Measurements from ENCODE around the gene ZNF496.

The ZNF496 gene

DNA sequence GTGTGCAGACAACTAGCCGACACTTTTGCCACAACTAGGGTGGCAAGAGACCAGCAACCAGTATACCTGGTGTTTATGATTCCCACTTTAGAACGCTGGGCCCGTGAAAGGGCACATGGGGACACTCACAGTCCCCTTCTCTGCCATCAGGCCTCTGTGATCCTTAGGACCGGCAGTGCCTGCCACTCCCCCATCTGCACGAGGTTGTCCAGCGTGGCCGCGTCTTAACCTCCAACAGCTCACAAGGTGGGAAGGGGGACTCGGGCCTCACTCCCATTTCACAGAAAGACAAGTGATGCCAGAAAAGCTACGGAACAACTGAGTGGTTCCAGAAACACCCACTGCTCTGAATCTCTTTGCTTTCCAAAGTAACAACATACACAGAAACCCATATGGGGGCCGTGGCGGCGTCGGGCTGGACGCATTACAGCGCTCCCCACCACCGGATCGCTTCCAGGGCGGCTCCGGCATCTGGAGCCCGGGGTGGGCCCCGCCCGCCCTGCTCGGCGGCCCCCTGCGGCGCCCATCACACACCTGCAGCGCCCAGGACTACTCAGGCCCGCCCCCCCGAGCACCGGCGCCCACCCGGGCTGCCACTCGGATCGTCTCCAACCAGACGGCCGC lies 1.0 kb downstream of the ZNF496 start:
- Histone ChIP-seq H3K9me3 (no peaks in the 10 kb centered on the region), H3K9ac (peak overlapping the region; percentile 99), H3K36me3 (peaks cover 42% of the 10 kb centered on the region), H3K4me3 (peak overlapping the region; percentile 99), H3K4me2 (peak overlapping the region; percentile 96), H3K27me3 (no peaks in the 10 kb centered on the region), H3K27ac (peak overlapping the region; percentile 98), H3K4me1 (peaks cover 58% of the 10 kb centered on the region), H4K20me1 (peaks cover 31% of the 10 kb centered on the region)
- no peak for TF ChIP-seq Cebpa-rat (IDR thresholded peaks at IDR 0.05)

DNA sequence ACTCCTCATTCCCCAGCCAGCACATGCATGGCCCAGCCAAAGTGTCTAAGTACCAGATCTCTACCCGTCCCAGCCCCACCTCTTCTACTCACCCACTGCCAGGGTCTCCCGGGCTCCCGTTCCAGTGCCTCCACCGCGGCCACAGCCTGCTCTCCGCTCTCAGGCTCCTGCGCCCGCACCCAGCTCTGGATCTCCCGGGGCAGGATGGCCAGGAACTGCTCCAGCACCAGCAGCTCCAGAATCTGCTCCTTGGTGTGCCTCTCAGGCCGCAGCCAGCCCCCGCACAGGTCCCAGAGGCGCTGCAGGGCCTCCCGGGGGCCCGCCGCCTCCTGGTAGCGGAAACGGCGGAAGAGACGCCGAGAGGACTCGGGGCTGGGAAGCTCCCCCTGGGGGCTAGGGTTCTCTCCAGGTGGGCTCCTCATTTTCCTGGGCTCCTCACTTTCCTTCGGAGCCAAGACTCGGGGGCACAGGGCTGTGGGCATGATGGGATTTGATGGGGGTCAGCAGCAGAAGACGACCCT lies 2.5 kb downstream of the ZNF496 start:
- peaks cover 57% of the 10 kb centered on the region for H3K36me3 ChIP-seq
- peaks cover 53% of the 10 kb centered on the region for H3K4me1 ChIP-seq
- H3K27ac ChIP-seq, result no peak overlapping the region
- H3K9me3 ChIP-seq, result no peaks in the 10 kb centered on the region
- no peak for TF ChIP-seq Cebpa-rat (IDR thresholded peaks at IDR 0.05)
- H3K27me3 ChIP-seq, result no peaks in the 10 kb centered on the region
- H3K4me3 ChIP-seq, result no peak overlapping the region
- H3K4me2 ChIP-seq, result peak overlapping the region; percentile 96; the same call in 1 of the 2 replicates
- peaks cover 16% of the 10 kb centered on the region; the same call in 1 of the 2 replicates for H4K20me1 ChIP-seq
- H3K9ac ChIP-seq, result no peak overlapping the region

DNA sequence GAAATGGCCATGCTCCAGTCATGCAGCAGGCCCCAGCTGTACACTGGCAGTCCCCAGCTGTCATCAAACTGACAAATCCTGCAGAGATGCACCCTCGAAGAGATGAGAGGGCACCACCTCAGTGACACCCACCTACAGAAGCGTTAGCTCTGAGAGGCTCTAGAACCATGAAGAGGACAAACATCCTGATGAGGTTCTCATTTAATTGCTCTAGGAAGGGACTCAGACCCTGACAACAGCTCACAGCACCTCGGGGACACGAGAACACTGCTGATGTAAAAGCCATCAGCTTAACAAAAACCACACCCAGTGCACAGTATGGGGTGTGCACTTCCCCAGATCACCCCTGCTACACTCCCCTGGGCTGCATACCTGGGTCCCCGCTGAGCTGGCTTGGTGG lies 3.4 kb downstream of the ZNF496 start:
- H3K9ac ChIP-seq, result no peak overlapping the region
- no peak overlapping the region for H3K4me2 ChIP-seq
- TF ChIP-seq Cebpa-rat (IDR thresholded peaks at IDR 0.05), result no peak
- no peak overlapping the region for H3K27ac ChIP-seq
- no peak overlapping the region for H3K4me3 ChIP-seq
- no peaks in the 10 kb centered on the region for H3K9me3 ChIP-seq
- peaks cover 60% of the 10 kb centered on the region for H3K36me3 ChIP-seq
- H3K4me1 ChIP-seq, result peaks cover 53% of the 10 kb centered on the region
- peaks cover 13% of the 10 kb centered on the region; the same call in 1 of the 2 replicates for H4K20me1 ChIP-seq
- H3K27me3 ChIP-seq, result no peaks in the 10 kb centered on the region

DNA sequence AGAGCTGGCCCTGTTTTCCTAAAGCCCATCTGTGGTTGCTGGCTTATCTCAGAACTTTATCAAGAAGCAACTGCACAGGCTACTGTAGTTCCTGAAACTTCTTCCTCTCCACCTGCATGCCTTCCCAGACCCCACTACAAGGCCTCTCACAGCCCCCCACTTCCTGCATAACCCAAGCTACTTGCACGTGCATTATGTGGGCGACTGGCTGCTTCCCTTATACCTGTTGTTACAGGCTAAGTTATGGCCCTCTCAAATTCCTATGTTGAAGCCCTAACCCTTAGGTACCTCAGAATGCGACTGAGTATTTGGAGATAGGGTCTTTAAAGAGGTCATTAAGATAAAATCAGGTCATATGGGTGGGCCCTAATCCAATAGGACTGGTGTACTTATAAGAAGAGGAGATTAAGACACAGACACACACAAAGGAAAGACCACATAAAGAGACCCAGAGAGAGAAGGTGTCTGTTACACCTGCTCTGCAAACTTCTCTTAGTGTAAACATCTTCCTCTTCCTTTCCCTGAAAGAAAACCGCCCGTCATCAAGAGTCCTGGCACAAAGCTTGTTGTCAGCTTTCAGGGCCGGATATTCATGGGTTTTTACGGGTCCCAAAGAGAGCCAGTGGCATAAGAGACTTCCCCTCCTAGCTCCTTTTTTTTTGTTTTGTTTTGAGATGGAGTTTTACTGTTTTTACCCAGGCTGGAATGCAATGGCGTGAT lies 5.1 kb downstream of the ZNF496 start:
- Histone ChIP-seq H3K9me3 (no peaks in the 10 kb centered on the region), H3K4me1 (peaks cover 59% of the 10 kb centered on the region), H3K36me3 (peaks cover 77% of the 10 kb centered on the region), H4K20me1 (peaks cover 13% of the 10 kb centered on the region; the same call in 1 of the 2 replicates), H3K27me3 (no peaks in the 10 kb centered on the region), H3K4me2 (peak overlapping the region; percentile 51), H3K9ac (no peak overlapping the region), H3K4me3 (no peak overlapping the region), H3K27ac (no peak overlapping the region)
- no peak for TF ChIP-seq Cebpa-rat (IDR thresholded peaks at IDR 0.05)

DNA sequence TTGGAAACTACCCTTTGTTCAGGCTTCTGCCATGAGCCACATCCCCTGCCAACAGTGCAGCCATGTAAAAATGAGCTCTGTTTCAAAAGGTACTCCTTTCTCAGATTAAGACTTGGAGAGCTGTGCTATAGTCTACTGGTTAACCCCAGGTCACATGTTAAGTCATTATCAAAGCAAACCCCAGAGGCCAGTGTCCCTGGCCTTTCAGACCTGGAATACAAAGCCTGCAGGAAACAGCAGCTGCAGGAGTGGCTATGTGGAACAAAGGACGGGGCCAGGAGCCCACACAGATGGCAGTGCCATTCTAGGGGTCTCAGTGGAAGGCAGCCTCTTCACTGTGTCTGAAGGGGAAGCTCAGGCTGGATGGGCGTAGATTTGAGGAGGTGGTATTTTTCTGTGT lies 6.7 kb downstream of the ZNF496 start:
- H3K4me1 ChIP-seq, result peaks cover 51% of the 10 kb centered on the region
- no peak overlapping the region for H3K9ac ChIP-seq
- H3K4me2 ChIP-seq, result 0 out of 2 replicates have a peak overlapping the region, but pooled peaks have one; percentile 0
- no peaks in the 10 kb centered on the region for H3K9me3 ChIP-seq
- H3K27ac ChIP-seq, result no peak overlapping the region
- H3K36me3 ChIP-seq, result peaks cover 93% of the 10 kb centered on the region
- H4K20me1 ChIP-seq, result 0 out of 2 replicates have a peak, but pooled peaks cover 3% of the 10 kb centered on the region
- no peak overlapping the region for H3K4me3 ChIP-seq
- H3K27me3 ChIP-seq, result no peaks in the 10 kb centered on the region
- no peak for TF ChIP-seq Cebpa-rat (IDR thresholded peaks at IDR 0.05)

DNA sequence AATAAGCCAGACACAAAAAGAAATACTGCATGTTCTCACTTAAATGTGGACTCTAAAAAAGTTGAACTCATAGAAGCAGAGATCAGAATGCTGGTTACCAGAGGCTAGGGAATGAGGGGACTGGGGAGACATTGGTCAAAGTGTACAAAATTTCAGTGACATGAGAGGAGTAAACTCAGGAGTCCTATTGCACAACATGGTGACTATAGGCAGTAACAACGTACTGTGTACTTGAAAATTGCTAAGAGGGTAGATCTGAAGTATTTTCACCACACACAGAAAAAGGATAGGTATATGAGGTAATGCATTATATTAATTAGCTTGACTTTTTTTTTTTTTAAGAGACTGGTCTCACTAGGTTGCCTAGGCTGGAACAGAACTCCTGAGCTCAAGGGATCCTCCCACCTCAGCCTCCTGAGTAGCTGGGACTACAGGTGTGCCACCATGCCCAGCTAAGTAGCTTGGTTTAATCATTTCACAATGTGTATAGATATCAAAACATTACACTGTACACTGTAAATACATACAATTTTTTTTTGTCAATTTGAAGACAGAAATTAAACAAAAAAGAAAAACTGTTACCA lies 7.4 kb downstream of the ZNF496 start:
- Histone ChIP-seq H3K4me2 (peak overlapping the region; percentile 72; the same call in 1 of the 2 replicates), H4K20me1 (no peaks in the 10 kb centered on the region), H3K9me3 (no peaks in the 10 kb centered on the region), H3K27ac (no peak overlapping the region), H3K27me3 (no peaks in the 10 kb centered on the region), H3K9ac (no peak overlapping the region), H3K4me1 (peaks cover 47% of the 10 kb centered on the region), H3K4me3 (no peak overlapping the region), H3K36me3 (peaks cover 92% of the 10 kb centered on the region)
- TF ChIP-seq Cebpa-rat (IDR thresholded peaks at IDR 0.05), result no peak

DNA sequence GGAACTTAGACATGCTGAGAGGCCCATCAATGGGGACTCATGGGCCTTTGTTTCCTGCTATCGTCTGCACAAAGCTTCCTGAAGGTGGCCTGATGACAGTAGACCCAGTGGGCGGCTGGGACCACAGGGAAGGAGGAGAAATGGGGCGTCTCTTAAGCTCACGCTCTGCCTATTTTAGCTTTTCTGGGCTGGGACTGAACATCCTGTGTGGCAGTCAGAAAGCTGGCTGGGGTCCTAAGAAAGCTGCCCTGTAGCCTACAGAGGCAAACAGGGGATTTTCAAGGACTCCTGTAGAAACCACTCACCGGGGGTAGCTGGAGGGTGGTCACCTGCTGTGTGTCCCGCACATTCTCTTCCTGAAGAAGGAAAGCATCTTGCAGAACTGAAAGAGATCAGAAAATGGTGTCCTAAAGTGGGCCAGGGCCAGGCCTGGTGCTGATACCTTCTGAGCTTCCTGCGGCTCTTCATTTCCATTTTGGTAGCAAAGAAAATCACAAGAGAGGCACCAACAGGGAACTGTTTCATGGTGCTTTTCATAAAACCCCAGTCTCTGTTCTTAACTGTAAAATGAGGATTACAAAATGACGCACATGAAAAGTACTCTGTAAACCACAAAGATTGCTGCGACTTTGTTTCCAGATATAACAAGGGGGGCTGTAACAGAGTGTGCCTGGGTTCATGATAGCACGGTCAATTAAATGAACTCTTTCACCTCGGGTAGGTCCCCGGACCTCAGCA lies 8.6 kb downstream of the ZNF496 start:
- H3K9ac ChIP-seq, result peak overlapping the region; percentile 56
- peak overlapping the region; percentile 72 for H3K4me2 ChIP-seq
- H3K36me3 ChIP-seq, result peaks cover 83% of the 10 kb centered on the region
- H3K4me1 ChIP-seq, result peaks cover 60% of the 10 kb centered on the region
- no peak overlapping the region; the same call in 1 of the 2 replicates for H3K4me3 ChIP-seq
- peak overlapping the region; percentile 74 for H3K27ac ChIP-seq
- no peak for TF ChIP-seq Cebpa-rat (IDR thresholded peaks at IDR 0.05)
- H3K27me3 ChIP-seq, result no peaks in the 10 kb centered on the region
- no peaks in the 10 kb centered on the region for H3K9me3 ChIP-seq
- H4K20me1 ChIP-seq, result no peaks in the 10 kb centered on the region

DNA sequence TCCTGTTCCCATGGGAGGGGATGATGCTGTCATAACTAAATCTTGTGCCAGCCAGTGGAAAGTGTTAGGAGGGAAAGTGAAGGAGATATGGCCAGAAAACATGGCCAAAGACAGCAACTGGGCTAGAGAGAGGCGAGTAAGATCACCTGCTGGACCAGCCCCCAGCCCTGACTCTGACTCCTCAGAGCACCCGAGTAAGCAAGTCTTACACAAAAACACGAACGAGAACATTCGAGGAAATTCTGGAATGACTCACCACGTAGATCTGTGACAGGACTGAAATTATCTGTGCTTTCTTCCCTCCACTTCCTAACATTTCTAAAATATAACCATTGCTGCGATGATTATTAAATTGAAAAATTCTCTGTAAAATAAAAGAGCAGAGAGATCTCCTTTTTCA lies 9.2 kb downstream of the ZNF496 start:
- Histone ChIP-seq H3K9ac (peak overlapping the region; percentile 56; the same call in 1 of the 2 replicates), H3K27ac (peak overlapping the region; percentile 74), H3K36me3 (peaks cover 77% of the 10 kb centered on the region), H4K20me1 (no peaks in the 10 kb centered on the region), H3K27me3 (no peaks in the 10 kb centered on the region), H3K9me3 (no peaks in the 10 kb centered on the region), H3K4me2 (peak overlapping the region; percentile 72), H3K4me1 (peaks cover 65% of the 10 kb centered on the region), H3K4me3 (no peak overlapping the region)
- TF ChIP-seq Cebpa-rat (IDR thresholded peaks at IDR 0.05), result no peak

DNA sequence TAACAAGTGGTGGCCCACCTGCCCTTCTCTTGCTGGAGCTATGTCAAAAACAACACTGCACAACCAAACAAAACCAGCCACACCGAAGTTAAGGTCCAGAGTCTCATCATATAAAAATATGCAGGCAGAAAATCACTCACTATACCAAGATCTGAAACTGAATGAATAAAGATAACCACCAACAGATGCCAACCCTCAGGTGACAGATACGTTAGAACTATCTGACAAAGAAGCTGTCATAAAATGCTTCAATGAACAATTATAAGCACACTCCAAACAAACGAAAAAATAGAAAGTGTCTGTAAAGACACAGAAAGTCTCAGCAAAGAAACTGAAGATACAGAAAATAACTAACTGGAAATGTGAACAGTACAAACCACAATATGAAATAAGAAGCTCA lies 14.0 kb downstream of the ZNF496 start:
- peak overlapping the region; percentile 76 for H3K4me2 ChIP-seq
- no peak for TF ChIP-seq Cebpa-rat (IDR thresholded peaks at IDR 0.05)
- H3K9me3 ChIP-seq, result no peaks in the 10 kb centered on the region
- H3K4me3 ChIP-seq, result no peak overlapping the region
- H3K27me3 ChIP-seq, result no peaks in the 10 kb centered on the region
- peaks cover 76% of the 10 kb centered on the region for H3K36me3 ChIP-seq
- H3K9ac ChIP-seq, result no peak overlapping the region
- peaks cover 43% of the 10 kb centered on the region for H3K4me1 ChIP-seq
- H3K27ac ChIP-seq, result peak overlapping the region; percentile 24; the same call in 1 of the 2 replicates
- no peaks in the 10 kb centered on the region for H4K20me1 ChIP-seq

Data from BLaER1 (cell line).